Measurements from ENCODE around the gene PDE9A. TPM values are rescaled to one million over a fixed set of nuclear protein-coding genes. Genes with fewer than 3 reads are reported as not detected.
A peak's percentile ranks its signal among the peaks of the same experiment; 100 is the strongest.

The PDE9A gene
- total and polyA plus RNA-seq, 5 donors from 2014 or later = 1.4 to 7.3 (median 2.6) TPM

DNA sequence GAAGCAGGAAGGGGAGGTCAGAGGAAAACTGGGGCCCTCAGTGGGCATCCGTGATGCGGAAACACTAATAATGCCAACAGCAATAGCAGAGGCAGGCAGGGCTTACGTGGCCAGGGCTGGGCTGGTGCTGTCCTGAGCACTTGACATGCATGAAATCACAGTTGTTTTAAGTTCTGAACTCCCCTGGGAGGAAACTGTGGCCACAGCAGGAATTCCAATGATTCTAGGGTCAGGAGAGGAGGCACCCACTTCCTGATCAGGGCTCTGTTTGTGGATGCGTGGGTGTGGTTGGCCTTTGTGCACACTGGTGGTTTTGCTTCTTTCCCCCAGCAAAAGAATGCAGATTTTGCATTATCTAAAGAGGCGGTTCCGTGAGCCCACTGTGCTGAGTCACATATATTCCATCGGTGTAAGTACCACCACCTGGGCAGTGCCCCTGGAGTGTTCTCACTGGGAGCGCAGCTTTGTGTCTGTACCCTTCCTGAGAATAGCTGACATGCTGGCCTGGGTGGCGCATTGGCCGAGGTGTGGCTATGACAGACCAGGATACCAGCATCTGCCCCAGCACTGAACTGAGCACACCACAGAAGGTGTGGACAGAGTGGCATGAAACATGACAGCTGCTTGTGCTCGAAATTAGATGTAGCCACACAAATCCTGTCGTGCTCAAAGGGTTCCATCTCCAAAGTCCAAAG is 71.0 kb downstream of the PDE9A start:
- no peak for DNase-seq
- Histone ChIP-seq H3K9me3 (ENCODE audit: control insufficient read depth in 2 of 2, low read length in 2 of 2) (no peaks in the 10 kb centered on the region), H3K27ac (ENCODE audit: insufficient read depth, low read length, poor library complexity, severe bottlenecking) (no peak overlapping the region), H3K4me3 (ENCODE audit: low read depth, low read length) (no peak overlapping the region), H3K27me3 (ENCODE audit: control insufficient read depth, insufficient read depth, low read length) (no peaks in the 10 kb centered on the region), H3K36me3 (ENCODE audit: control insufficient read depth, insufficient read depth, low read length) (no peaks in the 10 kb centered on the region), H3K4me1 (ENCODE audit: control insufficient read depth, insufficient read depth, low read length, poor library complexity, severe bottlenecking) (no peaks in the 10 kb centered on the region)
- Mint-ChIP-seq H3K27me3 (no peaks in the 10 kb centered on the region), H3K4me3 (no peak overlapping the region), H3K9me3 (peaks cover 0 to 6% (median under 1%) of the 10 kb centered on the region in 7 donors), H3K36me3 (peaks cover 18% of the 10 kb centered on the region), H3K4me1 (peaks cover 3 to 13% (median 7%) of the 10 kb centered on the region in 4 donors), H3K27ac (no peak overlapping the region)
- ATAC-seq (ENCODE audit: low read depth in 2 of 2) = no peak

DNA sequence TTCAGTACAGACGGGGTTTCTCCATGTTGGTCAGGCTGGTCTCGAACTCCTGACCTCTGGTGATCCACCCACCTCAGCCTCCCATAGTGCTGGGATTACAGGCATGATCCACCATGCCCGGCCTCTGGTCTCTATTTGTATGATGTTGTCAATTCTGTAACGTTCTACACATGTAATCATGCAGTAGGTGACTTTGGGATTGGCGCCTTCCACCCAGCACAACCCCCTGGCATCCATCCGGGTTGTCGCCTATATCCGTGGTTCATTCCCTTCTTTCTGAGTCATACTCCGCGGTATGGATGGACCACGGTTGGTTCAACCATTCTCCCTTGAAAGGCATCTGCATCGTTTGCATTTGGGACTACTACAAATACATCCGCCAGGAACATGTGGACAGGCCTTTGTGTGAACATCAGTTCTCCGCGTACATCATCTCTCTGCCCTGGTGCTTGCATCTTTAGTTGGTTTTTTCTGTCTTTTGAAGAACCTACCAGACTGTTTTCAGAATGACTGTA is 72.1 kb downstream of the PDE9A start:
- no peaks in the 10 kb centered on the region for H3K9me3 ChIP-seq (ENCODE audit: control insufficient read depth in 2 of 2, low read length in 2 of 2)
- peaks cover 21% of the 10 kb centered on the region for H3K36me3 Mint-ChIP-seq
- peaks cover 0 to 10% (median 1%) of the 10 kb centered on the region in 7 donors for H3K9me3 Mint-ChIP-seq
- no peaks in the 10 kb centered on the region for H3K27me3 Mint-ChIP-seq
- no peak overlapping the region for H3K4me3 Mint-ChIP-seq
- peaks cover 3 to 13% (median 8%) of the 10 kb centered on the region in 4 donors for H3K4me1 Mint-ChIP-seq
- no peak overlapping the region for H3K4me3 ChIP-seq (ENCODE audit: low read depth, low read length)
- no peaks in the 10 kb centered on the region for H3K27me3 ChIP-seq (ENCODE audit: control insufficient read depth, insufficient read depth, low read length)
- DNase-seq (no peak), ATAC-seq (ENCODE audit: low read depth in 2 of 2) (no peak)
- no peaks in the 10 kb centered on the region for H3K36me3 ChIP-seq (ENCODE audit: control insufficient read depth, insufficient read depth, low read length)
- H3K27ac Mint-ChIP-seq = peak overlapping the region in 1 of 3 donors; percentile 56
- no peak overlapping the region for H3K27ac ChIP-seq (ENCODE audit: insufficient read depth, low read length, poor library complexity, severe bottlenecking)
- no peaks in the 10 kb centered on the region for H3K4me1 ChIP-seq (ENCODE audit: control insufficient read depth, insufficient read depth, low read length, poor library complexity, severe bottlenecking)

DNA sequence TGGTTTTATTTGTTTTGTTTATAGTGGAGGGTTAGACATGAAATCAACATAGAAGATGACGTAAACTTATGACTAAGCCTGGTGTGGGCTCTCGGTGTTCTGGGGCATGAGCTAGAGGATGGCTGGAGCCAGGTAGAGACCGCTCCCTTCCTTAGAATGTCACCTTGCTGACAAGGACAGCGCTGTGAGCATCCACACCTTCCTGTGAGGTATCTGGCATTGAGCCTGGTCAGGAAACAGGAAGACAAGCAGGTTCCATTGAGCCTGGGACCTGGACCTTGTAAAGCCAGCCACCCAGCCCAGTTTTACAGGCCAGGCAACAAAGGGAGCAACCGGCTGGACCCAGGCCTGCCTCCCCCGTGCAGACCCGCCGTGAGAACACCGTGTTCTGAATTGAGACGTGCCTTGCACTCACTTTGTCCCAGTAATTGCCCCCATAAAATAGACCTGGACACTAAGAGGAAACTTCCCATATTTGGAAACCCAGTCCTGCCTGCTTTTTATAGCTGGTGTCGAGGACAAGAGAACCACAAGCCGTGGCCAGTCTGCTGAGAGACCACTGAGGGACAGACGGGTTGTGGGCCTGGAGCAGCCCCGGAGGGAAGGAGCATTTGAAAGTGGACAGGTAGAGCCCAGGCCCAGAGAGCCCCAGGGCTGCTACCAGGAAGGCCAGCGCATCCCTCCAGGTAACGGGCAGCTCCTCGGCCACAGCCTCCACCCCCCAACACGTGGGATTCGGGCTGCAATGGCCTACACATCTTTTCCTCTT is 78.0 kb downstream of the PDE9A start:
- ATAC-seq (ENCODE audit: low read depth in 2 of 2) = no peak
- no peak for DNase-seq

DNA sequence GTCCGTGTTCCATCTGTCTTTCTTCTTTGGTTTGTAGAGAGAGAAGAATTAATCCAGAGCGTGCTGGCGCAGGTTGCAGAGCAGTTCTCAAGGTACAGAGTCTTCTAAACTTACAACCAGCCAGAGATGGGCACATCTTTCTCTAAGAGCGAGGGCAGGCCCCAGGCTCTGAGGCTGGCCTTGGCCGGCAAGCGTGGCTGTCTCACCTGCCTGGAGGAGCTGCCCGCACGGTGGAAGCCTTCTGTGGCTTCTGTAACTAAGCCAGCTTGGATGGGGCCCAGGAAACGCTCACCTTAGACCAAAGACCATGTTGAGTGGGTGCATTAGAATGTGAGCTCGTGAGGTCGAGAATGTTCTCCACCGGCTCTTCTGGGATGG is 78.6 kb downstream of the PDE9A start:
- Mint-ChIP-seq H3K27me3 (no peaks in the 10 kb centered on the region), H3K4me3 (peak overlapping the region in 1 of 4 donors; percentile 5), H3K4me1 (peaks cover 13 to 36% (median 22%) of the 10 kb centered on the region in 4 donors), H3K36me3 (peaks cover 27% of the 10 kb centered on the region), H3K9me3 (peaks cover 0 to 10% (median 1%) of the 10 kb centered on the region in 7 donors), H3K27ac (no peak overlapping the region)
- DNase-seq (no peak), ATAC-seq (ENCODE audit: low read depth in 2 of 2) (no peak)
- Histone ChIP-seq H3K4me1 (ENCODE audit: control insufficient read depth, insufficient read depth, low read length, poor library complexity, severe bottlenecking) (peaks cover 27% of the 10 kb centered on the region), H3K27me3 (ENCODE audit: control insufficient read depth, insufficient read depth, low read length) (no peaks in the 10 kb centered on the region), H3K27ac (ENCODE audit: insufficient read depth, low read length, poor library complexity, severe bottlenecking) (no peak overlapping the region), H3K4me3 (ENCODE audit: low read depth, low read length) (no peak overlapping the region), H3K9me3 (ENCODE audit: control insufficient read depth in 2 of 2, low read length in 2 of 2) (no peaks in the 10 kb centered on the region), H3K36me3 (ENCODE audit: control insufficient read depth, insufficient read depth, low read length) (no peaks in the 10 kb centered on the region)

More for the DNA sequence above, 78.0 kb downstream of the PDE9A start:
- Mint-ChIP-seq H3K27ac (no peak overlapping the region), H3K36me3 (peaks cover 27% of the 10 kb centered on the region), H3K4me3 (no peak overlapping the region), H3K27me3 (no peaks in the 10 kb centered on the region), H3K4me1 (peaks cover 13 to 31% (median 23%) of the 10 kb centered on the region in 4 donors), H3K9me3 (peaks cover 0 to 10% (median 1%) of the 10 kb centered on the region in 7 donors)
- Histone ChIP-seq H3K27ac (ENCODE audit: insufficient read depth, low read length, poor library complexity, severe bottlenecking) (no peak overlapping the region), H3K9me3 (ENCODE audit: control insufficient read depth in 2 of 2, low read length in 2 of 2) (no peaks in the 10 kb centered on the region), H3K27me3 (ENCODE audit: control insufficient read depth, insufficient read depth, low read length) (no peaks in the 10 kb centered on the region), H3K4me1 (ENCODE audit: control insufficient read depth, insufficient read depth, low read length, poor library complexity, severe bottlenecking) (peaks cover 21% of the 10 kb centered on the region), H3K36me3 (ENCODE audit: control insufficient read depth, insufficient read depth, low read length) (no peaks in the 10 kb centered on the region), H3K4me3 (ENCODE audit: low read depth, low read length) (no peak overlapping the region)

DNA sequence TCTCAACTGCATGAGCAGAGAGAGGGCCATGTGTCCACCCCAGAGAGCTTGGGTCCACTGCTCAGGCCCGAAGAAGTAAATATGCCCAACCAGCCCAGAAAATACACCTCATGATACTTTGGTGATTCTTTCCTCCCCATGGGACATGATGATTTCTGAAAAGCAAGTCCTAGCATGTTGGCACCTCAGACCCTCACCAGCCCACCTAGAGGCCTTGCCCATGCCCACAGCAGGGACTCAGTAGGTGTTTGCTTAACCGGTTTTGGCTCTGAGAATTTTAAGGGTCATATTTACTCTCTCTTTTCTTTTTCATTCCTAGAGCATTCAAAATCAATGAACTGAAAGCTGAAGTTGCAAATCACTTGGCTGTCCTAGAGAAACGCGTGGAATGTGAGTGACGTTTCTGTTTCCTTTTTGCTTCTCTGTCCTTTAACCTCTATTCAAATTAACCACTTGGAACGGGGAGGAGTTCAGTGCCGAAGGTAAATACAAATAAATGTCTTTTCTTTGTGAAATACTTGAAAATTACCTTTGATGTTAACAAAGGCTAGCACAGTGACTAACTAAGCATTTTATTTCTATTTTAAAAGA is 79.7 kb downstream of the PDE9A start:
- no peaks in the 10 kb centered on the region for H3K27me3 Mint-ChIP-seq
- DNase-seq = no peak
- ATAC-seq (ENCODE audit: low read depth in 2 of 2) = no peak
- H3K36me3 ChIP-seq (ENCODE audit: control insufficient read depth, insufficient read depth, low read length) = no peaks in the 10 kb centered on the region
- H3K9me3 Mint-ChIP-seq = peaks cover 0 to 10% (median 1%) of the 10 kb centered on the region in 7 donors
- no peak overlapping the region for H3K4me3 ChIP-seq (ENCODE audit: low read depth, low read length)
- no peak overlapping the region for H3K4me3 Mint-ChIP-seq
- no peak overlapping the region for H3K27ac ChIP-seq (ENCODE audit: insufficient read depth, low read length, poor library complexity, severe bottlenecking)
- H3K27ac Mint-ChIP-seq = peak overlapping the region in 2 of 3 donors; percentile 81 to 98
- peaks cover 12 to 47% (median 27%) of the 10 kb centered on the region in 4 donors for H3K4me1 Mint-ChIP-seq
- no peaks in the 10 kb centered on the region for H3K27me3 ChIP-seq (ENCODE audit: control insufficient read depth, insufficient read depth, low read length)
- peaks cover 29% of the 10 kb centered on the region for H3K36me3 Mint-ChIP-seq
- H3K9me3 ChIP-seq (ENCODE audit: control insufficient read depth in 2 of 2, low read length in 2 of 2) = no peaks in the 10 kb centered on the region
- H3K4me1 ChIP-seq (ENCODE audit: control insufficient read depth, insufficient read depth, low read length, poor library complexity, severe bottlenecking) = peaks cover 38% of the 10 kb centered on the region

DNA sequence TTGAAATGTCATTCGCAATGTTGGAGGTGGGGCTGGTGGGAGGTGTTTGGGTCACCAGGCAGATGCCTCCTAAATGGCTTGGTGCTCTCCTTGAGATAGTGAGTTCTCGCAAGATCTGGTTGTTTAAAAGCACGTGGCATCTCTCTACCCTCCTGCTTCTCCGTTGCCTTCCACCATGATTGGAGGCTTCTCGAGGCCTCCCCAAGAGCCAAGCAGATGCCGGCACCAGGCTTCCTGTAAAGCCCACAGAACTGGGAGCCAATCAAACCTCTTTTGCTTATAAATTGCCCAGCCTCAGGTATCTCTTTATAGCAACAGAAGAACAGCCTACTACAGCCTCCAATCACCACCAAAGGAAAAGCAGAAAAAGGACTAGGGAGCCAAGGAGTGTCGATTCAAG is 80.5 kb downstream of the PDE9A start:
- H3K4me1 ChIP-seq (ENCODE audit: control insufficient read depth, insufficient read depth, low read length, poor library complexity, severe bottlenecking) = peaks cover 43% of the 10 kb centered on the region
- Mint-ChIP-seq H3K27me3 (no peaks in the 10 kb centered on the region), H3K9me3 (peaks cover 0 to 9% (median 1%) of the 10 kb centered on the region in 7 donors), H3K27ac (peak overlapping the region; percentile 81 to 98 (median 89)), H3K4me3 (no peak overlapping the region), H3K36me3 (peaks cover 33% of the 10 kb centered on the region), H3K4me1 (peaks cover 12 to 53% (median 31%) of the 10 kb centered on the region in 4 donors)
- no peaks in the 10 kb centered on the region for H3K36me3 ChIP-seq (ENCODE audit: control insufficient read depth, insufficient read depth, low read length)
- no peak overlapping the region for H3K27ac ChIP-seq (ENCODE audit: insufficient read depth, low read length, poor library complexity, severe bottlenecking)
- no peak for DNase-seq
- H3K27me3 ChIP-seq (ENCODE audit: control insufficient read depth, insufficient read depth, low read length) = no peaks in the 10 kb centered on the region
- no peak overlapping the region for H3K4me3 ChIP-seq (ENCODE audit: low read depth, low read length)
- H3K9me3 ChIP-seq (ENCODE audit: control insufficient read depth in 2 of 2, low read length in 2 of 2) = no peaks in the 10 kb centered on the region
- no peak for ATAC-seq (ENCODE audit: low read depth in 2 of 2)

DNA sequence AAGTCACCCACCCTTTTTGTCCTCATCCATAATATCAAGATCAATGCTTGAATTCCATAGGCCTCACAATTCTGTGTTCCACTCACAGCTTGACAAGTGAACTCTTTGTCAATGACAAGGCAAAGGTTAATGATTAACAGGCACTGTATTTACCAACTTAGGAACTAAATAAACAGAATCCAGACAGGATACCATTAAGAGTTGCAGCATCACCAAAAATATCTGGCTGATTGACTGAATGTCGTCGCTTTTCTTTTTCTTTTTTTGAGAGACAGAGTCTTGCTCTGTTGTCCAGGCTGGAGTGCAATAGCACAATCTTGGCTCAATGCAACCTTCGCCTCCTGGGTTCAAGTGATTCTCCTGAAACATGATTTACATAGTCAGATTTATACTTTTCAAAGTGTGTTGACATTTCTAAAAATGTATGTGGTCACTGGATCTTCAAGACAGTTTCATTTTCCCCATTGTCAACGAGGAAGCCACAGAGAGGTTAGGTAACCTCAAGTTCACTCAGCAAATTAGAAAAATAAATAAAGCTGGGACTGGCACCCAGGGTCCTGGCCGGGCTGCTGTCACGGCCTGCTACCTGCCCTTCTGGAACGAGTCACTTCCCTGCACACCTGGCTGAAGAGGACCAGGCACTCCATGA is 81.0 kb downstream of the PDE9A start:
- DNase-seq (peak in 1 of 3 donors; percentile 70), ATAC-seq (ENCODE audit: low read depth in 2 of 2) (peak in 1 of 2 donors; percentile 28)
- peaks cover 12 to 56% (median 33%) of the 10 kb centered on the region in 4 donors for H3K4me1 Mint-ChIP-seq
- peaks cover 43% of the 10 kb centered on the region for H3K4me1 ChIP-seq (ENCODE audit: control insufficient read depth, insufficient read depth, low read length, poor library complexity, severe bottlenecking)
- H3K9me3 ChIP-seq (ENCODE audit: control insufficient read depth in 2 of 2, low read length in 2 of 2) = no peaks in the 10 kb centered on the region
- peaks cover 27% of the 10 kb centered on the region for H3K36me3 Mint-ChIP-seq
- no peaks in the 10 kb centered on the region for H3K27me3 Mint-ChIP-seq
- peak overlapping the region; percentile 81 to 98 (median 89) for H3K27ac Mint-ChIP-seq
- H3K4me3 ChIP-seq (ENCODE audit: low read depth, low read length) = peak overlapping the region; percentile 21
- no peaks in the 10 kb centered on the region for H3K27me3 ChIP-seq (ENCODE audit: control insufficient read depth, insufficient read depth, low read length)
- H3K4me3 Mint-ChIP-seq = peak overlapping the region; percentile 33 to 69 (median 47)
- no peak overlapping the region for H3K27ac ChIP-seq (ENCODE audit: insufficient read depth, low read length, poor library complexity, severe bottlenecking)
- no peaks in the 10 kb centered on the region for H3K36me3 ChIP-seq (ENCODE audit: control insufficient read depth, insufficient read depth, low read length)
- H3K9me3 Mint-ChIP-seq = peaks cover 0 to 3% (median 0%) of the 10 kb centered on the region in 7 donors
